ENCODE results near the gene MAP7. TPM values are rescaled to one million over a fixed set of nuclear protein-coding genes. Genes with fewer than 3 reads are reported as not detected.

Gene MAP7
- total and polyA plus RNA-seq, 4 donors: 3.2 to 17.5 (median 8.3) TPM

DNA sequence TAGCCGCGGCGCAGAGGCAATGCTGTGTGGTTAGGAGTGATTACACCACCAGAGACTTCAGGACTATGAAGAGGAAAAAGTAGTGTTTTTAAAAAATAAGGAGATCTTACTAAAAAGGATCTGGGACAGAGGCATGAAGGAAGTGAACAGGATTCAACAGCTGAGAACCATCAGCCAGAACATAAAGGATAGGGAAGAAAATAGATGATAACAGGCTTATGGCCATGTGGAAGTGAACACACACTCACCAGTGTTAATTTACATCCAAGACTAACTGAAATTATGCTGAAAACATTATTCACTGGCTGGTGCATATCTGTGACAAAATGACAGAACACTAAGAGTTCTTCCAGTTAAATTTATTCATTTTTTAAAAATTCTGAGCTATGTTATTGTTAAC lies 213.1 kb downstream of the MAP7 start:
- no peak for DNase-seq (ENCODE audit: low spot score)
- Histone ChIP-seq H3K4me3 (ENCODE audit: low read depth in 1 of 3, low read length in 3 of 3) (no peak overlapping the region), H3K9me3 (ENCODE audit: control insufficient read depth in 4 of 4, low read length in 3 of 4) (no peaks in the 10 kb centered on the region), H3K9ac (ENCODE audit: low read depth in 1 of 2, low read length in 2 of 2) (no peak overlapping the region), H3K27me3 (ENCODE audit: control insufficient read depth in 4 of 4, insufficient read depth in 4 of 4, low read length in 3 of 4) (no peaks in the 10 kb centered on the region), H3K27ac (ENCODE audit: low read depth in 1 of 2, low read length in 2 of 2) (no peak overlapping the region), H3K4me1 (ENCODE audit: control insufficient read depth in 4 of 4, insufficient read depth in 4 of 4, low read length in 3 of 4) (no peaks in the 10 kb centered on the region), H3K36me3 (ENCODE audit: control insufficient read depth in 4 of 4, insufficient read depth in 3 of 4, low read depth in 1 of 4, low read length in 3 of 4) (no peaks in the 10 kb centered on the region)
- TF ChIP-seq RAD21 (IDR thresholded peaks at IDR 0.05): no peak
- no peak for TF ChIP-seq SP1 (IDR thresholded peaks at IDR 0.05)
- TF ChIP-seq RXRA (IDR thresholded peaks at IDR 0.05): no peak
- TF ChIP-seq MAX (IDR thresholded peaks at IDR 0.05): no peak
- no peak for TF ChIP-seq TAF1 (conservative IDR thresholded peaks at IDR 0.05)
- TF ChIP-seq FOXA1 (IDR thresholded peaks at IDR 0.05): no peak
- TF ChIP-seq HNF4G (IDR thresholded peaks at IDR 0.05): no peak
- TF ChIP-seq GABPA (IDR thresholded peaks at IDR 0.05 in 1 of 2, conservative IDR thresholded peaks at IDR 0.05 in 1 of 2): no peak
- TF ChIP-seq YY1 (IDR thresholded peaks at IDR 0.05): no peak
- TF ChIP-seq, protein P1, sequence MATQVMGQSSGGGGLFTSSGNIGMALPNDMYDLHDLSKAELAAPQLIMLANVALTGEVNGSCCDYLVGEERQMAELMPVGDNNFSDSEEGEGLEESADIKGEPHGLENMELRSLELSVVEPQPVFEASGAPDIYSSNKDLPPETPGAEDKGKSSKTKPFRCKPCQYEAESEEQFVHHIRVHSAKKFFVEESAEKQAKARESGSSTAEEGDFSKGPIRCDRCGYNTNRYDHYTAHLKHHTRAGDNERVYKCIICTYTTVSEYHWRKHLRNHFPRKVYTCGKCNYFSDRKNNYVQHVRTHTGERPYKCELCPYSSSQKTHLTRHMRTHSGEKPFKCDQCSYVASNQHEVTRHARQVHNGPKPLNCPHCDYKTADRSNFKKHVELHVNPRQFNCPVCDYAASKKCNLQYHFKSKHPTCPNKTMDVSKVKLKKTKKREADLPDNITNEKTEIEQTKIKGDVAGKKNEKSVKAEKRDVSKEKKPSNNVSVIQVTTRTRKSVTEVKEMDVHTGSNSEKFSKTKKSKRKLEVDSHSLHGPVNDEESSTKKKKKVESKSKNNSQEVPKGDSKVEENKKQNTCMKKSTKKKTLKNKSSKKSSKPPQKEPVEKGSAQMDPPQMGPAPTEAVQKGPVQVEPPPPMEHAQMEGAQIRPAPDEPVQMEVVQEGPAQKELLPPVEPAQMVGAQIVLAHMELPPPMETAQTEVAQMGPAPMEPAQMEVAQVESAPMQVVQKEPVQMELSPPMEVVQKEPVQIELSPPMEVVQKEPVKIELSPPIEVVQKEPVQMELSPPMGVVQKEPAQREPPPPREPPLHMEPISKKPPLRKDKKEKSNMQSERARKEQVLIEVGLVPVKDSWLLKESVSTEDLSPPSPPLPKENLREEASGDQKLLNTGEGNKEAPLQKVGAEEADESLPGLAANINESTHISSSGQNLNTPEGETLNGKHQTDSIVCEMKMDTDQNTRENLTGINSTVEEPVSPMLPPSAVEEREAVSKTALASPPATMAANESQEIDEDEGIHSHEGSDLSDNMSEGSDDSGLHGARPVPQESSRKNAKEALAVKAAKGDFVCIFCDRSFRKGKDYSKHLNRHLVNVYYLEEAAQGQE (IDR thresholded peaks at IDR 0.05): no peak
- TF ChIP-seq, protein P2, sequence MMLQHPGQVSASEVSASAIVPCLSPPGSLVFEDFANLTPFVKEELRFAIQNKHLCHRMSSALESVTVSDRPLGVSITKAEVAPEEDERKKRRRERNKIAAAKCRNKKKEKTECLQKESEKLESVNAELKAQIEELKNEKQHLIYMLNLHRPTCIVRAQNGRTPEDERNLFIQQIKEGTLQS (IDR thresholded peaks at IDR 0.05): no peak
- no peak for TF ChIP-seq NR2F2 (IDR thresholded peaks at IDR 0.05)
- TF ChIP-seq, protein P3, sequence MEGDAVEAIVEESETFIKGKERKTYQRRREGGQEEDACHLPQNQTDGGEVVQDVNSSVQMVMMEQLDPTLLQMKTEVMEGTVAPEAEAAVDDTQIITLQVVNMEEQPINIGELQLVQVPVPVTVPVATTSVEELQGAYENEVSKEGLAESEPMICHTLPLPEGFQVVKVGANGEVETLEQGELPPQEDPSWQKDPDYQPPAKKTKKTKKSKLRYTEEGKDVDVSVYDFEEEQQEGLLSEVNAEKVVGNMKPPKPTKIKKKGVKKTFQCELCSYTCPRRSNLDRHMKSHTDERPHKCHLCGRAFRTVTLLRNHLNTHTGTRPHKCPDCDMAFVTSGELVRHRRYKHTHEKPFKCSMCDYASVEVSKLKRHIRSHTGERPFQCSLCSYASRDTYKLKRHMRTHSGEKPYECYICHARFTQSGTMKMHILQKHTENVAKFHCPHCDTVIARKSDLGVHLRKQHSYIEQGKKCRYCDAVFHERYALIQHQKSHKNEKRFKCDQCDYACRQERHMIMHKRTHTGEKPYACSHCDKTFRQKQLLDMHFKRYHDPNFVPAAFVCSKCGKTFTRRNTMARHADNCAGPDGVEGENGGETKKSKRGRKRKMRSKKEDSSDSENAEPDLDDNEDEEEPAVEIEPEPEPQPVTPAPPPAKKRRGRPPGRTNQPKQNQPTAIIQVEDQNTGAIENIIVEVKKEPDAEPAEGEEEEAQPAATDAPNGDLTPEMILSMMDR (IDR thresholded peaks at IDR 0.05; ENCODE audit: low read depth, low read length, missing input control): no peak
- no peak for TF ChIP-seq EGR1 (IDR thresholded peaks at IDR 0.05; ENCODE audit: low read depth in 2 of 2)
- no peak for TF ChIP-seq JUND (IDR thresholded peaks at IDR 0.05)
- TF ChIP-seq, protein P4, sequence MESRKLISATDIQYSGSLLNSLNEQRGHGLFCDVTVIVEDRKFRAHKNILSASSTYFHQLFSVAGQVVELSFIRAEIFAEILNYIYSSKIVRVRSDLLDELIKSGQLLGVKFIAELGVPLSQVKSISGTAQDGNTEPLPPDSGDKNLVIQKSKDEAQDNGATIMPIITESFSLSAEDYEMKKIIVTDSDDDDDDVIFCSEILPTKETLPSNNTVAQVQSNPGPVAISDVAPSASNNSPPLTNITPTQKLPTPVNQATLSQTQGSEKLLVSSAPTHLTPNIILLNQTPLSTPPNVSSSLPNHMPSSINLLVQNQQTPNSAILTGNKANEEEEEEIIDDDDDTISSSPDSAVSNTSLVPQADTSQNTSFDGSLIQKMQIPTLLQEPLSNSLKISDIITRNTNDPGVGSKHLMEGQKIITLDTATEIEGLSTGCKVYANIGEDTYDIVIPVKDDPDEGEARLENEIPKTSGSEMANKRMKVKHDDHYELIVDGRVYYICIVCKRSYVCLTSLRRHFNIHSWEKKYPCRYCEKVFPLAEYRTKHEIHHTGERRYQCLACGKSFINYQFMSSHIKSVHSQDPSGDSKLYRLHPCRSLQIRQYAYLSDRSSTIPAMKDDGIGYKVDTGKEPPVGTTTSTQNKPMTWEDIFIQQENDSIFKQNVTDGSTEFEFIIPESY (IDR thresholded peaks at IDR 0.05): no peak
- TF ChIP-seq FOXA2 (IDR thresholded peaks at IDR 0.05): no peak
- TF ChIP-seq HNF4A (conservative IDR thresholded peaks at IDR 0.05): no peak
- 88% methylated on average over 3 of the region's 3 CpGs for WGBS
